Hepatocyte (in vitro differentiated cells): ENCODE measurements around the gene HSD17B14. TPM values are rescaled to one million over a fixed set of nuclear protein-coding genes. Genes with fewer than 3 reads are reported as not detected.

Source experiments
- DNase-seq: peaks from one replicate; pipeline ENCODE4 v3.0.0-alpha.2; 2016; ENCODE audit warnings: low spot score
- H2AFZ ChIP-seq: fragments of 200-600 bp; sonication (generic); 2 replicates; pipeline ENCODE4 v1.6.0; 2016; ENCODE audit warnings: antibody characterized with exemption, mild to moderate bottlenecking
- H3K27ac ChIP-seq: fragments of 200-600 bp; sonication (generic); 2 replicates; pipeline ENCODE4 v1.5.1; 2016; ENCODE audit warnings: mild to moderate bottlenecking
- H3K27me3 ChIP-seq: fragments of 200-600 bp; sonication (generic); 2 replicates; pipeline ENCODE4 v1.6.1; 2016
- H3K36me3 ChIP-seq: fragments of 200-600 bp; sonication (generic); replicated peaks from 2 replicates; pipeline ENCODE4 v1.5.1; 2016; ENCODE audit warnings: low read depth; ENCODE audit not compliant: insufficient read depth
- H3K4me1 ChIP-seq: fragments of 200-600 bp; sonication (generic); 2 replicates; pipeline ENCODE4 v1.5.1; 2016; ENCODE audit warnings: mild to moderate bottlenecking, moderate library complexity; ENCODE audit not compliant: insufficient read depth
- H3K4me2 ChIP-seq: fragments of 200-600 bp; sonication (generic); 2 replicates; pipeline ENCODE4 v1.6.0; 2016
- H3K4me3 ChIP-seq: fragments of 200-600 bp; sonication (generic); 2 replicates; pipeline ENCODE4 v1.5.1; 2016; ENCODE audit warnings: mild to moderate bottlenecking
- H3K79me2 ChIP-seq: fragments of 200-600 bp; sonication (generic); 2 replicates; pipeline ENCODE4 v1.6.0; 2017; ENCODE audit warnings: mild to moderate bottlenecking
- H3K9me2 ChIP-seq: fragments of 200-600 bp; sonication (generic); replicated peaks from 2 replicates; pipeline ENCODE4 v1.6.0; 2017; ENCODE audit warnings: mild to moderate bottlenecking; ENCODE audit not compliant: insufficient read depth
- H3K9me3 ChIP-seq: fragments of 200-600 bp; sonication (generic); 2 replicates; pipeline ENCODE4 v1.5.1; 2016; ENCODE audit warnings: low read depth, mild to moderate bottlenecking
- H4K20me1 ChIP-seq: fragments of 200-600 bp; sonication (generic); 2 replicates; pipeline ENCODE4 v1.6.0; 2016; ENCODE audit warnings: mild to moderate bottlenecking; ENCODE audit not compliant: insufficient read depth, poor library complexity, severe bottlenecking
- EZH2 ChIP-seq: fragments of 200-600 bp; sonication (generic); IDR thresholded peaks from 2 replicates; pipeline ENCODE4 v1.6.1; 2016; ENCODE audit warnings: antibody characterized with exemption, mild to moderate bottlenecking, borderline replicate concordance
- EZH2phosphoT487 ChIP-seq: fragments of 200-600 bp; sonication (generic); IDR thresholded peaks from one replicate; pipeline ENCODE4 v1.6.1; 2018; ENCODE audit warnings: antibody characterized with exemption, mild to moderate bottlenecking, low read depth, moderate library complexity; ENCODE audit not compliant: unreplicated experiment, severe bottlenecking
- WGBS: methylation state at CpG from one replicate; pipeline ENCODE4 v1.1.6; 2016; ENCODE audit warnings: low lambda C conversion rate; ENCODE audit errors: missing lambda C conversion rate; 5-methylcytosine and 5-hydroxymethylcytosine counted together
- polyA plus RNA-seq: library from polyadenylated mRNA; unstranded; fragments of >200 nt; fragmentation: Nextera tagmentation; extraction: Ambion mirVana; gene quantifications from 2 replicates; pipeline ENCODE4 v1.2.1, GENCODE V29; 2016
- total RNA-seq: library from RNA; depleted of rRNA; stranded (reverse); fragments of >200 nt; gene quantifications from 2 replicates; pipeline ENCODE4 v1.2.3, GENCODE V29; 2014
- TF ChIP-seq, protein P1 (sequence below): fragments of 200-600 bp; sonication (generic); IDR thresholded peaks from 2 replicates; pipeline ENCODE4 v1.5.1; 2016; ENCODE audit warnings: antibody characterized with exemption, mild to moderate bottlenecking; ENCODE audit not compliant: poor library complexity

The HSD17B14 gene
- total and polyA plus RNA-seq, 2 experiments from 2014 or later, result 64.1 to 91.9 TPM

DNA sequence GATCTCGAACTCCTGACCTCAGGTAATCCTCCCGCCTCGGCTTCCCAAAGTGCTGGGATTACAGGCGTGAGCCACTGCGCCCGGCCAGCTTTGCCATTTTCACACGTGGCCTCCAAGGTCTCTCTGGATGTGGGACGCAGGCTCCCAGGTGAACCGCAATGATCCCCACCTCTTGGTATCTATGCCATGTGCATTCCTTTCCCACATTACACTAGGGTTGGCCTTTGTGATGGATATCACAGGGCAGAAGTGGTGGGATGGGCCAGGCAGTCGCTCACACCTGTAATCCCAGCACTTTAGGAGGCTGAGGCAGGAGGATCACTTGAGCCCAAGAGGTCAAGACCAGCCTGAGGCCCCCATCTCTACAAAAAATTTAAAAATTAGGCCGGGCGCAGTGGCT, 58.6 kb downstream of the HSD17B14 start:
- Histone ChIP-seq H3K9me3 (no peaks in the 10 kb centered on the region), H3K27ac (no peak overlapping the region), H3K4me2 (no peak overlapping the region), H2AFZ (no peak overlapping the region), H3K79me2 (no peaks in the 10 kb centered on the region), H3K9me2 (no peaks in the 10 kb centered on the region), H3K4me1 (peaks cover 8% of the 10 kb centered on the region), H4K20me1 (no peaks in the 10 kb centered on the region), H3K36me3 (no peaks in the 10 kb centered on the region), H3K4me3 (no peak overlapping the region), H3K27me3 (no peaks in the 10 kb centered on the region)
- no peak for TF ChIP-seq EZH2phosphoT487
- no peak for TF ChIP-seq EZH2
- TF ChIP-seq, protein P1, sequence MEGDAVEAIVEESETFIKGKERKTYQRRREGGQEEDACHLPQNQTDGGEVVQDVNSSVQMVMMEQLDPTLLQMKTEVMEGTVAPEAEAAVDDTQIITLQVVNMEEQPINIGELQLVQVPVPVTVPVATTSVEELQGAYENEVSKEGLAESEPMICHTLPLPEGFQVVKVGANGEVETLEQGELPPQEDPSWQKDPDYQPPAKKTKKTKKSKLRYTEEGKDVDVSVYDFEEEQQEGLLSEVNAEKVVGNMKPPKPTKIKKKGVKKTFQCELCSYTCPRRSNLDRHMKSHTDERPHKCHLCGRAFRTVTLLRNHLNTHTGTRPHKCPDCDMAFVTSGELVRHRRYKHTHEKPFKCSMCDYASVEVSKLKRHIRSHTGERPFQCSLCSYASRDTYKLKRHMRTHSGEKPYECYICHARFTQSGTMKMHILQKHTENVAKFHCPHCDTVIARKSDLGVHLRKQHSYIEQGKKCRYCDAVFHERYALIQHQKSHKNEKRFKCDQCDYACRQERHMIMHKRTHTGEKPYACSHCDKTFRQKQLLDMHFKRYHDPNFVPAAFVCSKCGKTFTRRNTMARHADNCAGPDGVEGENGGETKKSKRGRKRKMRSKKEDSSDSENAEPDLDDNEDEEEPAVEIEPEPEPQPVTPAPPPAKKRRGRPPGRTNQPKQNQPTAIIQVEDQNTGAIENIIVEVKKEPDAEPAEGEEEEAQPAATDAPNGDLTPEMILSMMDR, result no peak
- 93% methylated on average over 12 of the region's 12 CpGs for WGBS
- no peak for DNase-seq

DNA sequence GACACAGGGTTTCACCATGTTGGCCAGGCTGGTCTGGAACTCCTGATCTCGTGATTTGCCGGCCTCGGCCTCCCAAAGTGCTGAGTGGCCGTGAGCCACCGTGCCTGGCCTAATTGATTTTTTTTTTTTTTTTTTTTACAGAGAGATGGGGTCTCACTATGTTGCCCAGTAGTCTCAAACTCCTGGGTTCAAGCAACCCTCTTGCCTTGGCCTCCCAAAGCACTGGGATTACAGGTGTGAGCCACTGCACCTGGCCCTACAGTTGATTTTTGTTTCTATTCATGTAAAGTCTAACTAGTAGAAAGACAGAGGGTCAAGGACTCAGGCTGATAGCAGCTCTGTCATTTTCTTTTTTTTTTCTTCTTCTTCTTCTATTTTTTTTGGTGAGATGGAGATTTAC, 59.2 kb downstream of the HSD17B14 start:
- H3K4me1 ChIP-seq, result peaks cover 8% of the 10 kb centered on the region
- no peaks in the 10 kb centered on the region for H4K20me1 ChIP-seq
- H3K4me2 ChIP-seq, result no peak overlapping the region
- H3K4me3 ChIP-seq, result no peak overlapping the region
- H2AFZ ChIP-seq, result no peak overlapping the region
- H3K79me2 ChIP-seq, result no peaks in the 10 kb centered on the region
- 95% methylated on average over 5 of the region's 5 CpGs for whole genome bisulfite sequencing
- no peak for DNase-seq
- TF ChIP-seq, protein P1, result no peak
- TF ChIP-seq EZH2phosphoT487 (no peak), EZH2 (no peak)
- no peak overlapping the region for H3K27ac ChIP-seq
- H3K9me2 ChIP-seq, result no peaks in the 10 kb centered on the region
- no peaks in the 10 kb centered on the region for H3K36me3 ChIP-seq
- H3K27me3 ChIP-seq, result no peaks in the 10 kb centered on the region
- no peaks in the 10 kb centered on the region for H3K9me3 ChIP-seq

DNA sequence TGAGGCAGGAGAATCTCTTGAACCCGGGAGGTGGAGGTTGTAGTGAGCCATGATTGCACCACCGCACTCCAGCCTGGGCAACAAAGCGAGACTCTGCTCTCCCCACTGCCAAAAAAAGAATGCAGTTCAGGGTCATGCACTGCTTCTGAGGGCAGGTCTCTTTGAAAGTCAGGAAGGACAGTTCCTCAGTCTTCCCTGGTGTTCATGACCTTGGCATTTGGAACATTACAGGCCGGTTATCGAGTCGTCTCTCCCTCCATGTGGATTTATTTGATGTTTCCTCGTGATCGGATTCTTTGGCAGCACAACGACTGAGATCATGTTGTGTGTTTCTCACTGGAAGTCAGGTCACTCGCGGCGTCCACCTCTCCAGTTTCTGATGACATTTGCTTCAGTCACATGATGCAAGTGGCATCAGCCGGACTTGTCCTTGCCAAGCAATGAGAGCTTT, 63.8 kb downstream of the HSD17B14 start:
- no peak for DNase-seq
- no peaks in the 10 kb centered on the region for H3K79me2 ChIP-seq
- no peak overlapping the region for H2AFZ ChIP-seq
- H3K4me1 ChIP-seq, result no peaks in the 10 kb centered on the region
- no peaks in the 10 kb centered on the region for H3K27me3 ChIP-seq
- H3K9me2 ChIP-seq, result no peaks in the 10 kb centered on the region
- H4K20me1 ChIP-seq, result no peaks in the 10 kb centered on the region
- no peaks in the 10 kb centered on the region for H3K36me3 ChIP-seq
- H3K4me3 ChIP-seq, result no peak overlapping the region
- WGBS, result 85% methylated on average over 13 of the region's 13 CpGs
- no peaks in the 10 kb centered on the region for H3K9me3 ChIP-seq
- H3K27ac ChIP-seq, result no peak overlapping the region
- H3K4me2 ChIP-seq, result no peak overlapping the region
- TF ChIP-seq EZH2phosphoT487 (no peak), EZH2 (no peak)
- TF ChIP-seq, protein P1, result no peak
